Iris pigment epithelial cell (primary cell): ENCODE measurements around the gene NLRP7.
A peak's percentile ranks its signal among the peaks of the same experiment; 100 is the strongest.
"Not testable (repeated sequence)": the region's sequence is repeated elsewhere in the genome, so short reads cannot be mapped to it uniquely, and the experiment has no call there.

ENCODE experiments used
- DNase-seq: peaks from one replicate; pipeline ENCODE4 v3.0.0-alpha.2; 2011; ENCODE audit warnings: low read depth

The NLRP7 gene

GRCh38 chr19:54947381-54947780, at the start of gene NLRP7:
Gene NLRP7, minus strand, starts transcription at chr19:54947530.
- no peak for DNase-seq

DNA sequence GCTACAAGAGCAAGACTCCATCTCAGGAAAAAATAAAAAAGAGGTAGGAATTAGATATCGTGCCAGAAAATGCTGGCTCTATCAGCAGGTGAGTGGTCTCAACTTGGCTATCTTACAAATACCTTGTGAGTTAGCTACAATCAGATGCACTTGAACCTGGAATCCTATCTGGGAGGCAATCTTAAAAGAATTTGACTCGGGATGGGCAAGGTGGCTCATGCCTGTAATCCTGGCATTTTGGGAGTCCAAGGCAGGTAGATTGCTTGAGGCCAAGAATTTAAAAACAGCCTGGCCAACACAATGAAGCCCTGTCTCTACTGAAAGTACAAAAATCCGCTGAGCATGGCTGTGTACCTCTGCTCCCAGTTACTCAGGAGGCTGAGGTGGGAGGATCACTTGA, 48.2 kb upstream of the NLRP7 start:
- no peak for DNase-seq

GRCh38 chr19:54989531-54989930, 42.2 kb upstream of the NLRP7 start:
- not testable (repeated sequence) for DNase-seq

DNA sequence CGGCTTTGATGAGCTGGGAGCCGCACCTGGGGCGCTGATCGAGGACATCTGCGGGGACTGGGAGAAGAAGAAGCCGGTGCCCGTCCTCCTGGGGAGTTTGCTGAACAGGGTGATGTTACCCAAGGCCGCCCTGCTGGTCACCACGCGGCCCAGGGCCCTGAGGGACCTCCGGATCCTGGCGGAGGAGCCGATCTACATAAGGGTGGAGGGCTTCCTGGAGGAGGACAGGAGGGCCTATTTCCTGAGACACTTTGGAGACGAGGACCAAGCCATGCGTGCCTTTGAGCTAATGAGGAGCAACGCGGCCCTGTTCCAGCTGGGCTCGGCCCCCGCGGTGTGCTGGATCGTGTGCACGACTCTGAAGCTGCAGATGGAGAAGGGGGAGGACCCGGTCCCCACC, 35.2 kb upstream of the NLRP7 start:
- DNase-seq: not testable (repeated sequence)

DNA sequence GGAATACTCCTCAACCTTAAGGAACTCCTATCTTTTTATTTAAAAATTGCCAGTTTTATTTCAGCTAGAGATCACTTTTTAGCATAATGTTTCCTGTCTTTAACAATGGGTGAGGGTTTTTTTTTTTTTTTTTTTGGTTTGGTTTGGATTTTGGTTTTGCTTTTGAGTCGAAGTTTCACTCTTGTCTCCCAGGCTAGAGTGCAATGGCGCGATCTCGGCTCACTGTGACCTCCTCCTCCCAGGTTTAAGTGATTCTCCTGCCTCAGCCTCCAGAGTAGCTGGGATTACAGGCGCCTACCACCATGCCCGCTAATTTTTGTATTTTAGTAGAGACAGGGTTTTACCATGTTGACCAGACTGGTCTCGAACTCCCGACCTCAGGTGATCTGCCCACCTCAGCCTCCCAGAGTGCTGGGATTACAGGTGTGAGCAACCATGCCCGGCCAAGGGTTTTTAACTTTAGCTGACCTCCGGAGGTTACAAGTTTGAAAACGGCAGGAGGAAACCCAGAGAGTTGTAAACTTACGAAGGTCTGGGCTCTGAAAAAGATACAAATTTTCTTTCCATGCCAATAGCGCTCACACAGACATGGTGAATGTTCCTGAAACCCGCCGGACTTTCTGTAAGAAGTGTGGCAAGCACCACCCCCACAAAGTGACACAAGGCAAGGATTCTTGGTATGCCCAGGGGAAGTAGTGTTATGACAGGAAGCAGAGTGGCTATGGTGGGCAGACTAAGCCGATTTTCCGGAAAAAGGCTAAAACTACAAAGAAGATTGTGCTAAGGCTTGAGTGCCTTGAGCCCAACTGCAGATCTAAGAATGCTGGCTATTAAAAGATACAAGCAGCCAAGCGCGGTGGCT, 26.1 kb upstream of the NLRP7 start:
- DNase-seq: not testable (repeated sequence)

DNA sequence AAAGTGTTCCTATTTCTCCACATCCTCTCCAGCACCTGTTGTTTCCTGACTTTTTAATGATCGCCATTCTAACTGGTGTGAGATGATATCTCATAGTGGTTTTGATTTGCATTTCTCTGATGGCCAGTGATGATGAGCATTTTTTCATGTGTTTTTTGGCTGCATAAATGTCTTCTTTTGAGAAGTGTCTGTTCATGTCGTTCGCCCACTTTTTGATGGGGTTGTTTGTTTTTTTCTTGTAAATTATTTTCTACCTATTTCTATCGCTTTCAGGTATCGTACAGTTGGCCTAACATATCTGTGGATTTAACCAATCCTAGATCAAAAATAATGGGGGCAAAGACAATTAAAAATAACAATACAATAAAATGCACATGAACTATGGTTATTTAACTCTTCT, 24.1 kb upstream of the NLRP7 start:
- DNase-seq: not testable (repeated sequence)

GRCh38 chr19:54969647-54970046, 22.3 kb upstream of the NLRP7 start:
- no peak for DNase-seq

DNA sequence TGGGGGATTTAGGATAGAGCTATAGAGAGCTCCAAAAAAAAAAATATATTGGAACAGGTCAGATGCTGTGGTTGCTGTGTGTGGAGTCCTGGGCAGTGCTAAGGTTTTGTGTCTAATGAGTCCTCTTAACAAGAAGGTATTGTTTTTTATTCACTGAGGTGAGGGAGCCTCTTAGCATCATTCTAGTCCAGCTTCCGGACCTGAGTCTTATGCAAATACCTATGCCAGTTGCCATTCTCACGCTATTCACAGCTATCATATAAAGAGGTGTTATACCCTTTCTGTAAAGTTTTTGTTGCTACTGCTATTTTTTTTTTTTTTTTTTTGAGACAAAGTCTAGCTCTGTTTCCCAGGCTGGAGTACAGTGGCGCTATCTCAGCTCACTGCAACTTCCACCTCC, 20.3 kb upstream of the NLRP7 start:
- no peak for DNase-seq

DNA sequence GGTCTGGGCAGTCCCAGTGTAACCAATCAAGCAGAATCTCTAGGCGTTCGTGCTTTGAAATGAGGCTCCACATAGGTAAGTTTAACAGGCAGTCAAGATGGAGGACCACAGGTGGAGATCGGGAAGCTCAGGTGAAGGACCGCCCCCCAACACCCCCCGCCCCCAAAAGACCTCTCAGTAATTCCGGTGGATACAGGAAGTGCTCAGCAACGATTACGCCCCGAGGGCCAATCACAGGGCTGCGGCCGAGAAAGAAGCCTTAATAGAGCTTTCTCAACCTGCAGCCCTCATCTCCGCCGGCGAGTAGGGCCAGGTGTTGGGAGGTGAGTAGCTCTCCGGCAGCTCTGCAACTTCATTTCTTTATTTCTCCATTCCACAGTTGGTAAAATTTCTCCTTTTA, 17.7 kb upstream of the NLRP7 start:
- DNase-seq: not testable (repeated sequence)

DNA sequence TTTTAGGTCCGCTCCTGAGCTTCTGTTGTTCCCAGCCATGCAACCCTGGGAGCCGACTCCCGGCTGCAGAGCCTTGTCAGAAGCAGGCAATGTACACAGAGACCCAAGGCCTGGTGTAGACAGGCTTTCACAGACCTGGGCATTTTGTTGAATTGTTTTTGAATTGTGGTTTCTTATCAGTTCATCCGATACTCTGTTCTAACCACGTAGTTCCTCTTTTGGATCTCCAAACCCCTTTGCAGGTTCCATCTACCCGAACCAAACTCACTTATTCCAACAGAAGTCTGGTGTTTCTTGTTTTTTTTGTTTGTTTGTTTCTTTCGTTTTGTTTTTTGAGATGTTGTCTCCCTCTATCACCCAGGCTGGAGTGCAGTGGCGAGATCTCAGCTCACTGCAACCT, 12.5 kb upstream of the NLRP7 start:
- DNase-seq: no peak

DNA sequence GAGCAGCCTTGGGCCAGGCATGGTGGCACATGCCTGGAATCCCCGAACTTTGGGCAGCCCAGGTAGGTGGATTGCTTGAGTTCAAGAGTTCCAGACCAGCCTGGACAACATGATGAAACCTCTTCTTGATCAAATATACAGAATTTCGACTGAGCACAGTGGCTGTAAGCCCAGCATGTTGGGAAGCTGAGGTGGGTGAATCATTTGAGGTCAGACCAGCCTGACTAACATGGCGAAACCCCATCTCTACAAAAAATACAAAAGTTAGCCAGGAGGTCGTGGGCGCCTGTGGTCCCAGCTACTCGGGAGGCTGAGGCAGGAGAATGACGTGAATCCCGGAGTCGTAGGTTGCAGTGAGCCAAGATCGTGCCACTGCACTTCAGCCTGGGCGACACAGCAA, 8.0 kb upstream of the NLRP7 start:
- DNase-seq: peak; percentile 23

DNA sequence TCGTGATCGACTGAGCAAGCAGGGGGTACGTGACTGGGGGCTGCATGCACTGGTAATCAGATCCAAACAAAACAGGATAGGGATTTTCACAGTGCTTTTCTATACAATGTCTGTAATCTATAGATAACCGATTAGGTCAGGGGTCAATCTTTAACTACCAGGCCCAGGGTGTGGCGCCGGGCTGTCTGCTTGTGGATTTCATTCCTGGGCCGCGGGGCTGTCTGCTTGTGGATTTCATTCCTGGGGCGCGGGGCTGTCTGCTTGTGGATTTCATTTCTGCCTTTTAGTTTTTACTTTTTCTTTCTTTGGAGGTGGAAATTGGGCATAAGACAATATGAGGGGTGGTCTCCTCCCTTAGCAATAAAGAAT, 6.0 kb upstream of the NLRP7 start:
- not testable (repeated sequence) for DNase-seq

DNA sequence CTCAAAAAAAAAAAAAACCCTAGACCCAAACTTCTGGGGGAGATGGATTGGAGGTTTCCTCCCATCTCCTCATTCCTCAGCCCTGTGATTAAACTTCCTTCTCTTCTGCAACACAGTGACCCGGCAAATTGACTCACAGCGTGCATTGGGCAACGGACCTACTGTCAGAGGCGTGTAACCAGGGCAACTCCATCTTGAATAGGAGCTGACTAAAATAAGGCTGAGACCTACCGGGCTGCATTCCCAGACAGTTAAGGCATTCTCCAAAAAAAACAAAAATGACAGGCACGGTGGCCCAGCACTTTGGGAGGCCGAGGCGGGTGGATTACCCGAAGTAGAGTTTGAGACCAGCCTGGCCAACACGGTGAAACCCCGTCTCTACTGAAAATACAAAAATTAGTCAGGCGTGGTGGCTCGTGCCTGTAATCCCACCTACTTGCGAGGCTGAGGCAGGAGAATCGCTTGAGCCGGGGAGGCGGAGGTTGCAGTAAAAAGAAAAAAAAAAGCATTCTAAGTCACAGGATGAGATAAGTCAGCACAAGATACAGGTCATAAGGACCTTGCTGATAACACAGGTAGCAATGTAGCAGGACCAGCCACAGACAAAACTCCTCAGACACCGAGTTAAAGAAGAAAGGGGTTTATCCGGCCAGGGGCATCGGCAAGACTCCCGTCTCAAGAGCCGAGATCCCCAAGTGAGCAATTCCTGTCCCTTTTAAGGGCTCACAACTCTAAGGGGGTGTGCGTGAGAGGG, 5.4 kb upstream of the NLRP7 start:
- peak; percentile 66 for DNase-seq

DNA sequence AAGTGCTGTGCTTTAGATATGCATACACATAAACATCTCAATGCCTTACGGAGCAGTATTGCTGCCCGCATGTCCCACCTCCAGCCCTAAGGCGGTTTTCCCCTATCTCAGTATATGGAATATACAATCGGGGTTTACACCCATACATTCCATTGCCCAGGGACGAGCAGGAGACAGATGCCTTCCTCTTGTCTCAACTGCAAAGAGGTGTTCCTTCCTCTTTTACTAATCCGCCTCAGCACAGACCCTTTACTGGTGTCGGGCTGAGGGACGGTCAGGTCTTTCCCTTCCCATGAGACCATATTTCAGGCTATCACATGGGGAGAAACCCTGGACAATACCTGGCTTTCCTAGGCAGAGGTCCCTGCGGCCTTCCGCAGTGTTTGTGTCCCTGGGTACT, 3.2 kb upstream of the NLRP7 start:
- DNase-seq: not testable (repeated sequence)

- DNase-seq: no peak
These were observed 2.1 kb upstream of the NLRP7 start for GRCh38 chr19:54949412-54949811.

GRCh38 chr19:54943772-54944361, 3.5 kb downstream of the NLRP7 start:
- DNase-seq: not testable (repeated sequence)

GRCh38 chr19:54939538-54939937, 7.8 kb downstream of the NLRP7 start:
- DNase-seq: not testable (repeated sequence)

GRCh38 chr19:54938906-54939305, 8.4 kb downstream of the NLRP7 start:
- no peak for DNase-seq

- no peak for DNase-seq
These were observed 9.4 kb downstream of the NLRP7 start for GRCh38 chr19:54937926-54938325.

DNA sequence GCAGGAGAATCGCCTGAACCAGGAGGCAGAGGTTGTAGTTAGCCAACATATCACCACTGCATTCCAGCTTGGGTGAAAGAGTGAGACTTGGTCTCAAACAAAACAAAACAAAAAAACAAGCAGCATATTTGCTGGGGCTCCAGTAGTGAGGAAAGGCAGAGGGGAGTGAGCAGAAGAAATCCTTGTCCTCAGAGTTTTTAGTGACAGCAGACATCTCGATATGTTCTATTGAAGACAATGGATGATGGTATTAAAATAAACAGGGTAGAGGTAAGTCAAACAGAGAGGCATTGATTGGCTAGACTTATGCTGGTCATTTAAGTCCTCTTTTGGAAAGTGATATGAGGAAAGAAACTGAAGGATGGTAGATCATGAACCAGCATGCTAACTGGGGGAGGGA, 19.0 kb downstream of the NLRP7 start:
- DNase-seq: peak; percentile 4

DNA sequence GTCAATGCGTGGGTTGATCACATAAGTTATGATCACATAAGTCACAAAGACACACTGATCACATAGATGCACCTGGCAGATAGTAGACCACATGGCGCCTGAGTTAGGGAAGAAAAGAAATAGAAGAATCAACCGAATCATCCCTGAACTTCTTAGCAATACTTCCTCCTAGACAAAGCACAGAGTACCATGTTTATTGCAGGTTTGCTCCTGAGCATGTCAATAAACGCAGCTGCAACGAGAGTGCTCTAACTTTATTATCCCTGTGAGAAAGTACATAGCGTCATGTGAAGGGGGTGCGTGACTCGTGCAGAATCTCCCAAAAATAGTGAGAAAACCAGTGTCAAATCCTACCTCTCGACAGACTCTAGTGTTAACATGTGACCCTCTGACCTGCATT, 24.1 kb downstream of the NLRP7 start:
- no peak for DNase-seq

- no peak for DNase-seq
These were observed 26.2 kb downstream of the NLRP7 start for GRCh38 chr19:54921082-54921481.
